Glutamatergic neuron (in vitro differentiated cells): ENCODE measurements around the gene HERPUD2. TPM values are rescaled to one million over a fixed set of nuclear protein-coding genes. Genes with fewer than 3 reads are reported as not detected.
"Not testable (repeated sequence)": the region's sequence is repeated elsewhere in the genome, so short reads cannot be mapped to it uniquely, and the experiment has no call there.

Experiments
- DNase-seq: peaks from one replicate; pipeline ENCODE4 v3.0.0; 2022
- H3K27ac Mint-ChIP-seq: one replicate; pipeline ENCODE4 v1.8.0; 2020; ENCODE audit warnings: mild to moderate bottlenecking, mixed read lengths, inconsistent platforms; ENCODE audit not compliant: unreplicated experiment
- H3K27me3 Mint-ChIP-seq: one replicate; pipeline ENCODE4 v1.8.0; 2020; ENCODE audit warnings: mild to moderate bottlenecking, moderate library complexity, mixed read lengths, inconsistent platforms; ENCODE audit not compliant: unreplicated experiment
- H3K36me3 Mint-ChIP-seq: one replicate; pipeline ENCODE4 v1.8.0; 2020; ENCODE audit warnings: mild to moderate bottlenecking, mixed read lengths, inconsistent platforms; ENCODE audit not compliant: unreplicated experiment
- H3K4me1 Mint-ChIP-seq: one replicate; pipeline ENCODE4 v1.8.0; 2020; ENCODE audit warnings: mild to moderate bottlenecking, low read depth, mixed read lengths, inconsistent platforms; ENCODE audit not compliant: unreplicated experiment
- H3K4me3 Mint-ChIP-seq: one replicate; pipeline ENCODE4 v1.8.0; 2020; ENCODE audit warnings: mild to moderate bottlenecking, mixed read lengths, inconsistent platforms; ENCODE audit not compliant: unreplicated experiment
- H3K9me3 Mint-ChIP-seq: one replicate; pipeline ENCODE4 v1.8.0; 2020; ENCODE audit warnings: mild to moderate bottlenecking, moderate library complexity, mixed read lengths, inconsistent platforms; ENCODE audit not compliant: unreplicated experiment
- CTCF ChIP-seq: fragments of 200-600 bp; sonication (generic); IDR thresholded peaks from one replicate; pipeline ENCODE4 v1.5.0; 2021; ENCODE audit not compliant: partially characterized antibody, unreplicated experiment
- total RNA-seq: library from RNA; stranded (reverse); fragmentation: NEBNext Ultra II Directional; extraction: Animal tissue kit (Norgen Biotek cat#: 25700); gene quantifications from one replicate; pipeline ENCODE4 v1.2.1, GENCODE V29; 2021; ENCODE audit not compliant: unreplicated experiment

Gene HERPUD2
- total RNA-seq, 1 donor from 2014 or later: 28.2 TPM

DNA sequence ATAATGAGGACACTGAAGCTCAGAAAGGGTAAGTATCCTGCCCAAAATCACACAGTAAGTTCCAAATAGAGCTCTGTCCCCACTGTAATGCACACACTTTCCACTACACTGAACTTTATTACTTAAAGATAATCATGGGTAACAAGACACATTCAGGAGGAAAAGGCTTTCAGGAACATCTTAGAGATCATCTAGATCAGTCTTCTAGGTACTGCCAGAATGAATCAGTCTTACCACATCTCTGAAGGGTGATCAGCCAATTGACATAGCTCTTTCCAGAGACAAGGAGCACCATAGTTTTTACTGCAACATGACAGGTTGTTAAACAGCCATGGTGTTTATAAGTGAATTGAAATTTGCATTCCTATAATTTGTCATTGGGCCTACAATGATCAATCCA, 5.4 kb upstream of the HERPUD2 start:
- H3K27me3 Mint-ChIP-seq: peaks cover under 1% of the 10 kb centered on the region
- TF ChIP-seq CTCF: no peak
- DNase-seq: no peak
- H3K4me1 Mint-ChIP-seq: peaks cover 5% of the 10 kb centered on the region
- no peak overlapping the region for H3K27ac Mint-ChIP-seq
- peaks cover 4% of the 10 kb centered on the region for H3K9me3 Mint-ChIP-seq
- no peak overlapping the region for H3K4me3 Mint-ChIP-seq
- no peaks in the 10 kb centered on the region for H3K36me3 Mint-ChIP-seq

- Mint-ChIP-seq H3K4me1 (peaks cover 5% of the 10 kb centered on the region), H3K4me3 (no peak overlapping the region), H3K9me3 (peaks cover 6% of the 10 kb centered on the region), H3K27me3 (peaks cover 1% of the 10 kb centered on the region), H3K36me3 (no peaks in the 10 kb centered on the region), H3K27ac (no peak overlapping the region)
- TF ChIP-seq CTCF: no peak
- no peak for DNase-seq
These were observed 4.9 kb upstream of the HERPUD2 start for GRCh38 chr7:35699796-35700305.

DNA sequence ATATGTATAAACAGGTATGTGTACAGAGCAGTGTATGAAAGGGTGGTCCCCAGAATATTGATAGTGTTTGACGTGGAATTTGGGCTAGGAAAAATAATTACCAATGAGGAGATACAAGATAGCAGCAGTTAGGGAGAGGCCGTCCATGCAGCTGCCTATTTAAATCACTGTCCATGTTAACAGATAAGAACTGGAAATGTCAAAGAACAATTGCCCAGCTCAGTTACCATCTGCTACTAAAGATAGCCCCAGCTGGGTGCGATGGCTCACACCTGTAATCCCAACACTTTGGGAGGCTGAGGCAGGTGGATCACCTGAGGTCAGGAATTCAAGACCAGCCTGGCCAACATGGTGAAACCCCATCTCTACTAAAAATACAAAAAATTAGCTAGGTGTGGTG, 3.4 kb upstream of the HERPUD2 start:
- not testable (repeated sequence) for H3K36me3 Mint-ChIP-seq, DNase-seq, H3K4me1 Mint-ChIP-seq, H3K9me3 Mint-ChIP-seq, H3K27ac Mint-ChIP-seq, H3K4me3 Mint-ChIP-seq, H3K27me3 Mint-ChIP-seq

DNA sequence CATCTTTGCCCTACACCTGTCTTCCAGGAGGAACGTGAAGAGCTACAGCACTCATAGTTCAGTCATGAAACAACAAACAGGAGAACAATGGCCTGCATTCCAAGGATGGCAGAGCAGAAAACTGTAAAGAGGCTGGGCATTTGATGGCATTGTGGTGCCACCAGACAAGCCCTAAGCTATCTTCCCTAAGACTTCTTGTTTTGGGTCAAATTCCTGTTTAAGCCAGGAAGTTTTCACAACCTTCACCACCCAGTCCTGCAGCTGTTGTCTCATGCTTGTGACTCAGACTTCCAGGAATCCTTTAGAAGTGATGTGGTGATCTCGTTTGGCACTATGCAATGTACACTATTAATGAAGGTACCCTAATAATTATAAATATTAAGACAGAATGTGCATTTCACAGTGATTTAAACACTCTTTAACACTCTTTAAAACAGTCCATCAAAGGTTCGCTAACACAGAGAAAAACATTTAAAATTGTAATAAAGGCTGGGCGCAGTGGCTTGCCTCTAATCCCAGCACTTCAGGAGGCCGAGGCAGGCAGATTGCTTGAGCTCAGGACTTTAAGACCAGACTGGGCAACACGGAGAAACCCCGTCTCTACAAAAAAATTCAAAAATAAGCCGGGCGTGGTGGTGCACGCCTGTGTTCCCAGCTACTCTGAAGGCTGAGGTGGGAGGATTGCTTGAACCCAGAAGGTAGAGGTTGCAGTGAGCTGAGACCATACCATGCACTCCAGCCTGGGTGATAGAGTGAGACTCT, 2.7 kb upstream of the HERPUD2 start:
- no peak overlapping the region for H3K4me3 Mint-ChIP-seq
- DNase-seq: no peak
- peaks cover 6% of the 10 kb centered on the region for H3K27me3 Mint-ChIP-seq
- no peak for TF ChIP-seq CTCF
- no peaks in the 10 kb centered on the region for H3K36me3 Mint-ChIP-seq
- H3K4me1 Mint-ChIP-seq: peaks cover 8% of the 10 kb centered on the region
- H3K27ac Mint-ChIP-seq: no peak overlapping the region
- peaks cover 9% of the 10 kb centered on the region for H3K9me3 Mint-ChIP-seq

GRCh38 chr7:35695987-35696386, 1.1 kb upstream of the HERPUD2 start:
- Mint-ChIP-seq H3K27me3 (peaks cover 6% of the 10 kb centered on the region), H3K27ac (no peak overlapping the region), H3K4me1 (peaks cover 22% of the 10 kb centered on the region), H3K4me3 (peak overlapping the region; percentile 96), H3K9me3 (peaks cover 9% of the 10 kb centered on the region), H3K36me3 (no peaks in the 10 kb centered on the region)
- DNase-seq: no peak
- no peak for TF ChIP-seq CTCF
